HUDEP-2 (cell line): Measurements from ENCODE around the gene LRP4.
"Not testable (repeated sequence)": the region's sequence is repeated elsewhere in the genome, so short reads cannot be mapped to it uniquely, and the experiment has no call there.

ENCODE experiments used
- DNase-seq, 76 experiments: peaks; one replicate each; lab custom pipeline; 2025; ENCODE audit not compliant: unreplicated experiment in 76 of 76; lab: John Stamatoyannopoulos, UW

The LRP4 gene, protein sequence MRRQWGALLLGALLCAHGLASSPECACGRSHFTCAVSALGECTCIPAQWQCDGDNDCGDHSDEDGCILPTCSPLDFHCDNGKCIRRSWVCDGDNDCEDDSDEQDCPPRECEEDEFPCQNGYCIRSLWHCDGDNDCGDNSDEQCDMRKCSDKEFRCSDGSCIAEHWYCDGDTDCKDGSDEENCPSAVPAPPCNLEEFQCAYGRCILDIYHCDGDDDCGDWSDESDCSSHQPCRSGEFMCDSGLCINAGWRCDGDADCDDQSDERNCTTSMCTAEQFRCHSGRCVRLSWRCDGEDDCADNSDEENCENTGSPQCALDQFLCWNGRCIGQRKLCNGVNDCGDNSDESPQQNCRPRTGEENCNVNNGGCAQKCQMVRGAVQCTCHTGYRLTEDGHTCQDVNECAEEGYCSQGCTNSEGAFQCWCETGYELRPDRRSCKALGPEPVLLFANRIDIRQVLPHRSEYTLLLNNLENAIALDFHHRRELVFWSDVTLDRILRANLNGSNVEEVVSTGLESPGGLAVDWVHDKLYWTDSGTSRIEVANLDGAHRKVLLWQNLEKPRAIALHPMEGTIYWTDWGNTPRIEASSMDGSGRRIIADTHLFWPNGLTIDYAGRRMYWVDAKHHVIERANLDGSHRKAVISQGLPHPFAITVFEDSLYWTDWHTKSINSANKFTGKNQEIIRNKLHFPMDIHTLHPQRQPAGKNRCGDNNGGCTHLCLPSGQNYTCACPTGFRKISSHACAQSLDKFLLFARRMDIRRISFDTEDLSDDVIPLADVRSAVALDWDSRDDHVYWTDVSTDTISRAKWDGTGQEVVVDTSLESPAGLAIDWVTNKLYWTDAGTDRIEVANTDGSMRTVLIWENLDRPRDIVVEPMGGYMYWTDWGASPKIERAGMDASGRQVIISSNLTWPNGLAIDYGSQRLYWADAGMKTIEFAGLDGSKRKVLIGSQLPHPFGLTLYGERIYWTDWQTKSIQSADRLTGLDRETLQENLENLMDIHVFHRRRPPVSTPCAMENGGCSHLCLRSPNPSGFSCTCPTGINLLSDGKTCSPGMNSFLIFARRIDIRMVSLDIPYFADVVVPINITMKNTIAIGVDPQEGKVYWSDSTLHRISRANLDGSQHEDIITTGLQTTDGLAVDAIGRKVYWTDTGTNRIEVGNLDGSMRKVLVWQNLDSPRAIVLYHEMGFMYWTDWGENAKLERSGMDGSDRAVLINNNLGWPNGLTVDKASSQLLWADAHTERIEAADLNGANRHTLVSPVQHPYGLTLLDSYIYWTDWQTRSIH (N-terminal part only)

DNA sequence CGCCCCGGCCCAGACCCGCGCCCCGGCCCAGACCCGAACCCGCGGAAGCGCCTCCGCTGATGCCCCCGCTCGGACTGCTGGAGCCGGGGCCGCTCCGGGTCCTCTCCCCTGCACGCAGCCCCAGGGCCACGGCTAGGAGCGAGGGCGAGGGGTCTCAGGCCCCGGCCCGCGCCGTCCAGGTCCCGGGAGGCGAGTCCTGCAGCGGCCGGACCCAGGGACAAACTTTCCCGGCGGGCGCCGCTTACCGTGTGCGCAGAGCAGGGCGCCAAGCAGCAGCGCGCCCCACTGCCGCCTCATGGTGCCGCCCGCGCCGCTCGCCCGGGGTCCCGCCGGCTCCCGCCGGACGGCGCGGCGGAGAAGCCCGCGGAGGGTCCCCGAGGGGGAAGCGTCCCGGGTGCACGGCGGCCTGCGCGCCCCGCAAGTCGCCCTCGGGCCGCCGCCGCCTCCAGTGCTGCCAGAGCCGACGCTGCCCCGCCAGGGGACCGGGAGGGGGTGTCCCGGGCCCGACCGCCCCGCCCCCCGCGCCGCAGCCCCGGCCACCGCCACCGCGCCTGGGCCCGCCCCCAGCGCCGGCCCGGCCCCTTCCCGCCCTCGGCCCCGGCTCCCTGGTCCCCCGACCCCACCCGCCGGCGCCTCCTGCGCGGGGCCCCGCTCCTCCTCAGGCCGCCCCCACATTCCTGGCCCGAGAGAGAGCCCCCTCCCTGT lies at the start of gene LRP4:
LRP4 (minus strand) TSS at position 468 of the 705 bp plus-strand sequence; CDS start at position 297, 171 bp downstream.
- DNase-seq = peak in 15 of 76 experiments; percentile 6 to 37 (median 16)

DNA sequence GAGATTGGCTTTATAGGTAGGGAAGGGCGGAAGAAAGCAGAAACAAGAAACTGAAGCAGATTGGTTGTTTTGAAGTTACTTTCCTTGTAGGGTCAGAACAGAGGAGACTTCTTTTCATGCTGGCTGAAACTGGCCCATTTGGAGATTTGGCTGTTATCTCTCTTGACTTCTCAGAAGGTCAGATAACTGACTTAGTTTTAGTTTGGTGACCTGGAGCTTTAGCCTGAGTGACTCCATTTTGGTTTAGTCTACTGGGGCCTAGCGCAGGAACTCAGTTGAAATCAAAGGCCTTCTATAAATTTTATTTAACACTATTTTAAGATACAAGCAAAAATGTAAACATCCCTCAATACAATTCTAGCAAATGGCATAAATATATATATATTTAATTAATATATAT lies 49.6 kb upstream of the LRP4 start:
- DNase-seq = no peak

DNA sequence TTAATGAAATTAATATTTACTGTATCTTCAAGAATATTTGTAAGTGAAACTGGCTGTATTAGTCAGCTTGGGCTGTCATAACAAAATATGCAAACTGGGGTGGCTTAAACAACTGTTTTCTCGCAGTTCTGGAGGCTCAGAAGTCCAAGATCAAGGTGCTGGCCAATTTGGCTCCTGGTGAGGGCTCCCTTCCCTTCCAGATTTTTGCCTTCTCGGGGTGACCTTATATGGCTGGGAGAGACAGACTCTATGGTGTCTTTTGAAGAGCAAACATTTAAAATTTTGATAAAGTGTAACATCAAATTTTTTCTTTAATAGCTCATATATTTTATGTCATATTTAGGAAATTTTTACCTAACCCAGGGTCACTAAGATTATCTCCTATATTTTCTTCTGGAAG lies 48.4 kb upstream of the LRP4 start:
- no peak for DNase-seq

DNA sequence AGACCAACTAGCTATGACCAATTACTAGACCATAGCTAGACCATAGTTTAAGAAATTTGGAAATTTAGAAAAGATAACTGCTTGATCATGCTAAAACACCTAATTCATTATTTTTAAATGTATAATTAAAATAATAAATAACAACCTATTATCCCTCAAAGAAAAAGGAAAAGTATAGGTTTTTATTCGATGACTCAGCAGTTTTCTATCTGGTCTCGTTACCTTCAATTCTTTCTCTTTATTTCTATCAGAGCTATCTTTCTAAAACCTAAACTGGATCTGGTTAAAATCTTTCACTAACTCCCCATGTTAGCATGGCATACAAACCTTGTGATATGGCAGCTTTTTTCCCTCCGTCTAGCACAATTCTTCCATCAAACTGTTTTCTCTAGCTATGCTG lies 45.5 kb upstream of the LRP4 start:
- no peak for DNase-seq

DNA sequence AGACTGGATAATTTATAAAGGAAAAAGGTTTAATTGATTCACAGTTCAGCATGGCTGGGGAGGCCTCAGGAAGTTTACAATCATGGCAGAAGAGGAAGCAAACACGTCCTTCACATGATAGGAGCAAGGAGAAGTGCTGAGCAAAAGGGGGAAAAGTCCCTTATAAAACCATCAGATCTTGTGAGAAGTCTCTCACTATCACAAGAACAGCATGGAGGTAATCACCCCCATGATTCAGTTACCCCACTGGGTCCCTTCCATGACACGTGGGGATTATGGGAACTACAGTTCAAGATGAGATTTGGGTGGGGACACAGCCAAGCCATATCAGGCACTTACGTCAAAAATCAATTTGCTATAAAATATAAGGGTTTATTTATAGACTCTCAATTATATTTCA lies 43.5 kb upstream of the LRP4 start:
- DNase-seq = not testable (repeated sequence)

DNA sequence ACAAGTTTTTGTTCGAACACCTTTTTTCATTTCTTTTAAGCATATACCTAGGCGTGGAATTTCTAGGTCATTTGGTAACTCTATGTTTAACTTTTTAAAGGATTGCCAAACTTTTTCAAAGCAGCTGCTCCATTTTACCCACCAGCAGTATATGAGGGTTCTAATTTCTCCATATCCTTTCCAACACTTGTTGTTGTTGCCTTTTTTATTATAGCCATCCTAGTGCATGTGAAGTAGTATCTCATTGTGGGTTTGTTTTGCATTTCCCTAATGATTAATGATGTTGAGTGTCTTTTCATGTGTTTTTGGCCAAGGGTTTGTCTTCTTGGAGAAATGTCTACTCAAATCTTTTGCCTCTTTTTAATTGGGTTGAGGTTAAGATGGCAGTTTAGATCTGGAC lies 42.7 kb upstream of the LRP4 start:
- DNase-seq = no peak

DNA sequence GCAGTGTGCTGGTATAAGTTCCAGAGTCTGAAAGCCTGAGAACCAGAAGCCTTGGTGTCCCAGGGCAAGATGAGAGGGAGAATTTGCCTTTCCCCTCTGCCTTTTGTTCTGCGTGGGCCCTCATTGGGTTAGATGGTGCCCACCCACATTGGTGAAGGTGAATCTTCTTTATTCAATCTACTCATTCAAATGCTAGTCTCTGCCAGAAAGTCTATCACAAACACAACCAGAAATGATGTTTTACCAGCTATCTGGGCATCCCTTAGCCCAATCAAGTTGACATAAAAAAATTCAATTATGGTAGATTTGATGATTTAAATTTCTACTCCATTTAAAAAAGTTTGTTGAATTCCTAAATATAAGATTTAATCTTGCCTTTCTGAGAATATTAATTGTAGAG lies 40.4 kb upstream of the LRP4 start:
- DNase-seq = no peak

DNA sequence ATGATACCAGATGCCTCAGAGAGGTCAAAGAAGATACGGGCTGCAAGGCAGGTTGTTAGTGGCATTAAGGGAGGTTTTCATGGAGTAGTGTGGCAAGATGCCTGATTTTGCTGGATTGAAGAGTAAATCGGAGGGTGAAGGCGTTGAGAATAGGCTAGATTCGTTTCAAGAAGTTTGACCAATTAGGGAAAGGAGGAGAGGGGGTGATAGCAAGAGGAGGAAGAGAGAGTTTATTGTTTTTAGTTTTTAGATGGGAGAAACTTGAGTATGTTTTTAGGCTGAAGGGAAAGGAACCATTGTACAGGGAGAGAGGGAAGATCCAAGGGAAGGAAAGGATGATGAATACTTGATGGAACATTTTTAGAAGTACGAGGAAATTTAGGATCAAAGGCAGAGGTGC lies 34.7 kb upstream of the LRP4 start:
- DNase-seq = no peak

DNA sequence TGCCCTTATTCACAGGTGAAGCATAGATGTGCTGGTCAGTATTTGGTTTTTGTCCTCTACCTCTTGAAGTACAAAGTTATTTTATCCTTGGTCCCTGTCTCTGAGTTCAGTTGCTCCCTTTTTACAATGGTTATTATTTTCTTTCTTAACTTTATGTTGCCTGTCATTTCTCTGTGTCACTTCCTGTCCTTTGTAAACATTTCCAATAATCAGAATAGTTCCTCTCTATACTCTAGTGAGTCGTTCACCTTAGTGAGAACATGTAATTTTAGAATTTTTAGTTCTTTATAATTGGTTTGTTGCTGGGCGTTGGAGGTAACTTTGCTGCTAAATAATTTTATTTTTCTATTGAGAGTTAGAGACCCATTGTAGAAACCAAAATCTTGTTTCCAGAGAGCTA lies 34.2 kb upstream of the LRP4 start:
- no peak for DNase-seq

DNA sequence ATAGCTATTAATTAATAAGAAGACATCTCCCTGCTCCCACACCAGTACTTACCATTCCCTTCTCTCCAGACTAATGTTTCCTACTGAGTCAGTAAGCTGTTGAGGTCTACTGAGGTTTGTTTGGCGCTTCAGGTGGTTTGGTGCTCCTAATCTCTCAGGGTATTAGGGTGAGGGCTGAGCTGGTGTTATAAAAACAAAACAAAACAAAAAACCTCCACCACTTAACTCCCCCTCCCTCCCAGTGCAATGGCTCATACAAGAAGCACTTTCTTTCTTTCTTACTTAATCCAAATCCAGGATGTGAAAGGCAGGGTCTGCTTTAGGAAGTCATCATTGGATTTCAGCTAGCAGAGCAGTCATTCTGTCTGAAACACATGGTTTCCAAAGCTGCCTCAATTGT lies 33.5 kb upstream of the LRP4 start:
- no peak for DNase-seq

DNA sequence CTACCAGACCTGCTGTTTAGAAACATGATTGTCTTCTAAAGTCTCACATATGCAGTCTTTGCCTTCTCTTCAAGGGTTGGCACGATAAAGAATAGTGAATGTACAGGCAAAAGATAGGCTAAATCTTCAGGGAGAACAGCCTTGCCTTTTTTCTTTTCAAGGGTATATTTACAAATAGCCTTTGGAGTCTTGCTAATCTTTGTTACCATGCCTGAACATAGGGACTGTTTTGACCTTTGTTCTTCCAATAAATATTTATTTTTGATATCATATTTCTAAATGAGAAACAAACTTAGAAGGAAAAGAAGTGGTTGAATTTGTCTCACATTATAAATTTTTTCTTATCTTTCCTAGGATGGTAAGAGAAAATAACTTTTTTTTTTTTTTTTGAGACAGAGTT lies 30.9 kb upstream of the LRP4 start:
- DNase-seq = no peak

DNA sequence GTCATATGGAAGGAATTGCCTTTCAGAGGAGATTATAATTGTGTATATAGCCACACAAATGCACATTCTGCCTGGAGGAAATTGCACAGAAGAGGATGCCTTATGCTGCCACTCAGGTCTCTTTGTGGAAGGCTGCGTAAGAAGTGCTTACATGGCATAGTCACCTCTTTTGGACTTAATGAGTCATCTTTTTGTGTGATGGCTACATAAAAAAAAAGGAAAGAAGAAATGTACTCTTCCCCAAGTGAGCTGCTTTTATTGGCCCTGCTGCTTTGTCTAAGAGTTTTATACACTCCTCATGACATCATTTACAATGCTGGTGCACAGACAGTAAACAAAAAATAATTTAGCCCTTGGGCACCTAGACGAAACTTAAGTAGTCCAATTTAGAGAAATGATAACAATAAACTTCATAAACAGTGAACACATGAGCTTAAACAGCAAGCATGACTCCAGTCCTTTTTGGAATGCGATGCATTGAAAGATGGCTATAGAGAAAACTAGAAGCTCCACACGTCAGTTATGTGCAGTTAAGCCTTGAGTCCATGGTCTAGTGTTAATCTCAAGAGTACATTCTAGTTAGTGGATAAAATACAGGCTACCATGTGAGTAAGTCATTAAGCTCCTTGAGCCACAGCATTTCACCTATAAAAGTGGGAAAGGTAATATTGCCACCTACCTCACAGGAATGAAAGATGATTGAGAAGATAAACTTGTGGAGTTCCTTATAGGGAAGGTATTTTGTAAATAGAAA lies 30.2 kb upstream of the LRP4 start:
- DNase-seq = no peak

DNA sequence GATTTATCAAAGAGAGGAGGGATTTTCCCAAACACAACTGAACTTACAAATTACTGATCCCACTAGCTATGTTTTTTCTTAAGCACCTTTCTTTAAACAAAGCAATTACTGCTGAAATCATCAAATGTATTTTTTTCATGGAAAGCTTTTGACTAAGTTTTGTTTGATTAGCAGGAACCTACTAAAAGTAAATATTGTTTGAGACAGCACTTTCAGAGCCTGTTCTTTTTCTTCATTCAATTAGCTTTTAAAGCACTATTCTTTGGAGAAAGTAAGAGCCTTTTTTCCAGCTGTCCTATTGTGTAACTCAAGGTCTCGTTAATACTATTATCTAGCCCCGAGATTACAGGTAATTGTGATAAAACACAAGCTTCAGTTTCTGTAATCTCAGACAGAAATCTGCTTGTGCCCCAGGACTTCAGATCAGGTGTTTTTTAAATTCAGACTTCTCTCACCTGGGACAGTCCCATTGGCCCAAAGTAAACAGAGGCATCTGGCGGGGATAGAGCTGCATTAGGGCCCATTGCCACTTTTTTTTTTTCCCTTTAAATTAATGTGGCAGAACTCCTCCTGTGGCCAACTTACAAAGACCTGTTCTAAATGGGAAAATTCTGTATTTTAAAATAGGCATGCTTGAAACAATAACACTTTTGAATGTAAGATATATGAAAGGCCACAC lies 29.2 kb upstream of the LRP4 start:
- DNase-seq = no peak

DNA sequence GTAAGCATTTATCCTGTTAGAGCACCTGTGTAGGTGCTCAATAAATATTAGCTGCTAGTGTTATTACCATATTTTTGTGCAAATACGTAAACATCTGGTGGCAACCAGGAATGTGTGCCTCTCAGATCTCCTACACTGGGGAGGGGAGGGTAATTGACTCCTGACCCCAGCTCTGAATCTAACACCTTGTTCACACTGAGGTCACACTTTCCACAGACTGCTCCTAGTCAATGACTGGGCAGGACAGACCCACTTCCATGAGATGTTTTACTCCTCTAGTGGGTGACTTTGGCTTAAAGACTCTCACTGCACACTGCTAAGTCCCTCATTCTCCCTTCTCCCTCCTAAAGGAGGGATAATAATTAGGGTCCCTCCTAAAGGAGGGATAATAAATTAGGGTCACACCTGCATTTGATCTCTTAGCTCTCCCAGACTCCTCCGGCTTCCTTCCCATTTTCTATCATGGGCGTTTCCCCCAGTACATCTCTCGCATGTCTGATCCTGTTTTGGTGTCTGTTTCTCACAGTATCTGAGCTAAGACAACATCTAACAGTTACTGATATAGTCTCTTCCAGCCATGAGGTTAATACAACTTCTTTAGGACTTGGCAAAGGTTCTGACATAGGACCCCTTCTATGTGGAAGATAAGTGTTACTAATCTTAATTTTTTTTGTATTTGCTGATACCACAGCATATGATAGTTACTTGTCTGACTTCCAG lies 26.2 kb upstream of the LRP4 start:
- no peak for DNase-seq

DNA sequence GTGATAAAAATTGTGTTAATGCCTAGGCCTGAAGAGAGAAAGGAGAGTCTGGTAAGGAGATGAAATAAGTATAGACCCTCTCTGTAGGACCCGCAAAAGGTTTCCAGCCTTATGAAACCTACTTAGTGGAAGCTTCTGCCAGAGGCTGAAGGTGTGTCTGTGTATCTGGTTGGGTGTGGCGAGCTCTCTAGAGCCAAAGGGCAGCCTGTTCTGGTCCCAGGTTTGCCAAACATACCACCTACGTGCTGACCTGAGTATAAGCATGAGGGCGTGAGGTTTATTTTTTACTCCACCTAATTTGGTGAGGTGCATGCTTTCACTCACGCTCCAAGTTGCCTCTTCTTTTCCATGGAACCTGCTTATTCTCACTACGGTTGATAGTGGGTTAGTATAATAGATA lies 23.8 kb upstream of the LRP4 start:
- DNase-seq = no peak

DNA sequence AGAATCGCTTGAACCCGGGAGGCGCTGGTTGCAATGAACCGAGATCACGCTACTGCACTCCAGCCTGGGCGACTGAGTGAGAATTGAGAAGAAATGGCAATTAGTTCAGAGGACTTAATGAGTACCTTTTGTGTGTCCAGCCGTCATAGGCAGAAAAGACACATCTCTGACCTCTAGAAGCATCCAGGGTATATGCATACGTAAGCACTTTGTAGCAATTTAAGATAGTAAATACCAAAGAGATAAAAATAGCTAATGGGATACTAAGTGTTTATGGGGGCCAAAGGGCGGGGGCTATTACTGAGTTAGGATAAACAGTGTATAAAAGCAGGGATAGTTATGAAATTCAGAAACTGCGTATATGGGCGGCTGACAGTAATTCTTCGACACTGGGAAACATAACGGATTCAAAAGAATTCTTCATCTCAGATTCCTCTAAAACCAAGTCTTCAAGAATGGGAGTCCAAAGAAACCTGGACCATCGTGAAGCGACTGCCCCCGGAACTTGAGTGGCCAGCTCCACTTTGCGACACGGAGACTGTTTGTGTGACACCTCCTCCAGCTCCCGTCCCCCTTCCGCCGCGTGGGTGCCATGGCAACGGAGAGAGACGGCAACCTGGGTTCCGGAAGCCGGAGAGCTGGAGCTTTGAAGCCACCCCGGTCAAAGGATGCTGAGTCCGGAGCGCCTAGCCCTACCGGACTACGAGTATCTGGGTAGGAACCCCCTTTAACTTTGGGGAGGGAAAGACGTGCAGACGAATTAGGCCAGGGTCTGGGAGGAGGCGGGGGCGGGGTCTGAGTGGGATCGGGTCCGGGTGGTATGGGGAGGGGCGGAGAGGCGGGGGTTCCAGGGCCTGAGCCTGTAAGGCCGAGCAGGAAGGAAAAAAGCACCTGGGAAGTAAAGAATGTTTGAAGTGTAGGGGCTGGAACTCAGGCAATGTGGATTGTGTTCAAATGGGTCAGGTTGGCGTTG lies 18.1 kb upstream of the LRP4 start, which contains the start of gene CSTPP1:
CSTPP1 (plus strand) TSS at position 624 of the 973 bp plus-strand sequence; CDS start at position 669, 45 bp downstream.
- peak in 74 of 76 experiments; percentile 40 to 95 (median 86) for DNase-seq

DNA sequence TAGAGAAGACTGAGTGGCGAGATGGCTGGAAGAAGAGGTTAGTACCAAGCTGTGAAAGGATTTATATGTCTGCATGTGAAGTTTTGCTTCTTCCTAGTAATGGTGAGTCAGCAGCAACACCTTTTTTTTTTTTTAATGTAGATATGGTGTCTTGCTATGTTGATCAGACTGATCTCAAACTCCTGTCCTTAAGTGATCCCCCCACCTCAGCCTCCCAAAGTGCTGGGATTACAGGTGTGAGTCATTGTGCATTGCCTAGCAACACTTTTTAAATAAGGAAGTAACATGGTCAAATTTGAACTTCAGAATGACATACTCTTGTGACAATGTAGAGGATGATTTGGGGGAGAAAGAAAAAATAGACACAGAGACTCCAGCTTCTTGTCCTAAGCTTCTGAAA lies 11.7 kb upstream of the LRP4 start:
- DNase-seq = peak in 1 of 76 experiments; percentile 11
